Globus pallidus (tissue), 1 donor: ENCODE data around the gene MYOG.
A peak's percentile ranks its signal among the peaks of the same experiment; 100 is the strongest.

Experiments used
- DNase-seq: peaks from one replicate; pipeline ENCODE4 v3.0.0-alpha.2; 2015; ENCODE audit warnings: low spot score

The MYOG gene

DNA sequence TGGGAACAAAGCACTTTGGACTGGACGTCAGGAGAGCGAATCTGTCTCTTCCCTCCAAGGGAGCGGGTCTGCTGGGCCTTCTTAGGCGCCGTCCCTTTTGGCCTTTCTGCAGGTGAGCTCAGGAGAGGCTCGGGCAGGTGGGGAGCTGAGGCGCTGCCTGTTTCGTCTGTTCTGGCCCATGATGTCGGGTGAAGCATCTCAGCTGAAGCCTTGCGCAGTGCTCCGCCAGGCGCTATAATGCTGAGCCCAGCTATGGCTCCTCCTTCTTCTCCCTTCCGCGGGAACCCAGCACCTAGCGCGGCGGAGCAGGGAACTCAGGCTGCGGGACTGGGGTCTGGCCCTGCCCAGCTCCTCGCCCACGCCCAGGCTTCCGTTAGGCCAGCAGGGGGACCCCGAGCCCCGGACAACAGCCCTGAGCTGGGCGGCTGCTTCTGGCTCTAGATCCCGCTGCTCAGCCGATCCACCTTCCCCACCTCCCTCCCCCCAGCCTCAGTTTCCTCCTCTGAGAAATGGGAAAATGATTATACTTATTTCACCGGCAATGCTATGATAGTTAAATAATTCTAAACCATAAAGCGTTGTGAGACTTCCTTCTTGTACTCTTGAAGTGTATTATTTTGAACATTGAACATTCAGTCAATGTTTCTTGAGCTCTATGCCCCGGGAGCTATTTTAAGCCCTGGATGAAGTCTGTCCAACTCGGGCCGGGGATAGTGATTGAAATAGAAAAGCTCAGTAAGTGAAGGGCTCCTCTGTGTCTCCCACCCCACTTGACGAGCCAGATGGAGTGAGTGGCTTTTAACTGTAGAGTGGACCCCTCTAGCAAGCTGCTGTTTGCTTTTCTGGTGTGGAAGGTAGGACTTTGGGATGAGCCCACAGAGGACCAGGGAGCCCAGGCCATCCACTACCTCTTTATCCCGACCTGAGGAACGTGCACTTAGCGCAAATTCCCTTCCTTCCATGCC lies 32.1 kb upstream of the MYOG start:
- peak; percentile 68 for DNase-seq

DNA sequence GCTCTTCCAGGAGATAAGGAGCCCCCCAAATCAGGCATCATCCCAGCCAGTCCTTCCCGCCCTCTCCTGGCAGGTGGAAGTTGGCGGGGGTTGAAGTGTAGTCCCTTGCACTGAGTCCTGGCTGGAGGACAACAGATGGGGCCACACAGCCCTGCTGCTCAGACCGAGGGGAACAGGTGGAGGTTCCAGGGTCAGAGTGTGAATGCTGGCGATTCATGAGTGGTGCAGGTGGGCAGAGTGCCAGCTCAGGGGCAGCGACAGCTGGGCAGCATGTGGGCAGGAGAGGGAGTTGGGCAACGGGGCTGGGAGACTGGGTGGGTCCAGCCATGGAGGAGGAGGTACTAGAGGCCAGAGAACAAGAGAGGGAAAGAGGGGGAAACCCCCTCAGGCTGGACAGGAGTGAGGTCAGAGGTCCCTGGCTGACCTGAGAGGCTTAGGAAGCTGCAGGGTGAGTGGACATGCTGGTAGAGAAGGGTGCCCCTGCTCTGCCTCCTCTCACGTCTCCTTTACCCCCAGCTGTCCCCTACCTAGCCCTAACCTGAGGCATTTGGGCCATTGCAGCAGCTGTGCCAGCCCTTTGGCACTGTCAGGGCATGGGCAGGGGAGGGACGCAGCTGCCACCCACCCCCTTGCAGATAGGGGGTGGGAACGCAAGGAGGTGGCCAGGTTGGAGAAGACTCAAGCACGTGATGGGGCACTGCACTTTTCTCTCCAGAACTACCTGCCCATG lies 30.4 kb upstream of the MYOG start:
- no peak for DNase-seq

DNA sequence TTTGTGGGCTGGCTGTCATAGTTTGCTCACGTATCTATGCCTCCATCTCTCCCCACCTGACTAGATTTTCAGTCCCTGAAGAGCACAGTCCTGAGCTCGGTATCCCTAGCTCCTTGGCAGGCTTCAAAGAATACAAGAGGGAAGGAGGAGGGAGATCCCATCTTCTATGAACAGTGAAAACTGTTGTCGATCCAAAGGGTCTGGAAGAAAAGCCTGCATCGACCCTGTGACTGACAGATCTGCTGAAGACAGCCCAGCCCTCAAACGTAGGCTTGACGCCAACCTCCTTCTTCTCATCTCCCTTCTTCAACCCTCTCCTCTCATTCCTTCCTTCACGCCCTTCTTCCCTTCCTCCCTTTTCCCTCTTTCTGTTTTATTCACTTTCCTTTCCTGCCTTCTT lies 28.4 kb upstream of the MYOG start:
- DNase-seq: no peak

DNA sequence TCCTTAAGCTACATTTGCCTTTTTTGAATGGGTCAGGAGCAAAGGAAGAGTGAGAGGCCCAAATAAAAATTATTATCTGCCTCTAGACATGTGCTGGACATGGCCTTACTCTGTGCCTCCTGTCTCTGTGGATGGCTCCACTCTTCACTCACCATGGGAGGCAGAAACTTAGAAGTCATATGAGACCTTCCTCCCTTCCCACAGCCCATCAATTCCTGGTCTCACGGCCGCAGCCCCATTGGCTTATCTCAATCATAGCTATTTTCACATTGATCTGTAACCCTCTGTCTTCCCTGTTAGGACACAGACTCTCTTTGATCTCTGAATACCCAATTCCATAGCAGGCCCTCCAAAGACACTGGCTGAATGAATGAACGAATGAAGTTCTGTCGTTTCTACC lies 27.5 kb upstream of the MYOG start:
- no peak for DNase-seq

DNA sequence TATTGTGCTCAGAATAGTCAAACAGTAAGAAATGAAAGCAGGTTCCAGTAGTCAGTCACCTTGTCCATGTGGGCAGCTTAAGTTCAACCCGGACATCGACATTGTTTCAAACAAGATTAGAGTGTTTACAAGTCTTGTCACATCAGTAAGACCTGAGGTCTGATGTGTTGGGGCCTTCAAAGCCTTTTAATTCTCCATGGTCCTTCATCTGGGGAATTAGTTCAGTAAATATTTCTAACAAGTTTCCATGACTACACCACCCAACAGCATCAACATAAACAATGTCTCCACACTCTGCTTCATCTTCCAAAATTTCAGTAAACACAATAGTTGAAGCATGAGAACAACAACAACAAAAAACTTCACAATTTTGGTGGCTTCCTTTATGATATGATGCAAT lies 26.7 kb upstream of the MYOG start:
- DNase-seq: no peak

DNA sequence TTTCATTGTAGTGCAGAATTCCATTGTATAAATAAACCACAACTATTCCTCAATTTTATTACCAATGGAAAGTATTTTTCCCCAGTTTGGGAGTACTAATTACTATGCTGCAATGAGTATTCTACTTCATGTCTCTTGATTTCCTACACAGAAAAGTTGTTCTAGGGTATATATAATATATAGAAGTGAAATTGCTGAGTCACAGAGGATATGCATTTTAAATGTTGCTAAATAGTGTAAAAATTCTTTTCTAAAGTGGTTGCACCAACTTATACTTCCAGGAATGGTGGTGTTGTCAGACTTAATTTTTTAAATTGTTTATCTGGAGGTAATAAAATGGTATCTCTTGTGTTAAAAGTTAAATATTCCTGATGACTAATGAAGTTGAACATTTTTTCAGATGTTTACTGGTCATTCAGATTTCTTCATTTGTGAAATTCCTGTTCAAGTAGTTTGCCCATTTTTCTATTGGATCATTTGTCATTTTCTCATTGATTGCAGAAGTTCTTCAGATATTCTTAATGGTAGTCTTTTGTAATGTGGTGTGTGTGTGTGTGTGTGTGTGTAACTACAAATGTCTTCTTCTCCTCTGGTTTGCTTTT lies 19.1 kb upstream of the MYOG start:
- no peak for DNase-seq

DNA sequence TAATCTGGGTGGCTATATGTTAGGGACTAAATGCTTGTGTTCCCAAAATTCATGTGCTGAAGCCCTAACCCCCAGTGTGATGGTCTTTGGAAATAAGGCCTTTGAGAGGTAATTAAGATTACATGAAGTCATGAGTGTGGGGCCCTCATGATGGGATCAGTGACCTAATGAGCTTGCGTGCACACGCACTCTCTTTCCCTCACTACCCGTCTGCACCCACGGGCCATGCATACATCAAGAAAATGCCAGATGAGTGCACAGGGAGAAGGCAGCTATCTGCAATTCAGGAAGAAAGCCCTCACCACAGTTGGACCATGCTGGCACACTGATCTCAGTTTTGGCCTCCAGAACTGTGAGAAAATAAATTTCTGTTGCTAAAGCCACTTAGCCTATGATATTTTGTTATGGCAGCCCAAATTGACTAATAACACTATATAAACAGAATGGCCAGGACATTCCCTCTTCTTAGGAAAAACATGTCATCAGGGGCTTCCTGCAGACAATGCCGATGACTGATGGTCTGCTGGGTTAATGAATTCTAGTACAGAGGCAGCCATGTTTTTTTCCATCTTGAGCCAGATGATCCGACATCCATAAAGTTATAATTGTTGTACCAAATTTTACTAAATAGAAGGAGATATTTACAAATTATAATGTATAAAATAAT lies 18.1 kb upstream of the MYOG start:
- no peak for DNase-seq

DNA sequence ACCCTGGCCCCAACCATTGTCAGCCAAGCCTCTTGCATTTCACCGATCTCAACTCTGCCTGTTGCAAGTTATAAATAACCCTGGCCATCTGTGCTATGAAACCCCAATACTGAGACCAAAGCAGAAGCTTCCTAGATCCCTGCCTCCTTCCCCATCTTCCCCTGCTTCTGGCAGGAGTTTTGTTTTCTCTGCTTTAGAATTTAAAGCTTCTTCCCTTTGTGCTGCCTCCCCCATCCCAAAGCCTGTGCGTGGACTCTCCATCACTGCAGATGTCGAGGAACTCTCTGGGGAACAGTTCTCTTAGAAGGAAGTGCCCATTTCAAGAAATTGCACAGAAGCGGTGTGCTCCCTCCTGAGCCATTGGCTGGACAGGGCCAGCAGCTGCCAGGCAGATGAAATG lies 17.4 kb upstream of the MYOG start:
- no peak for DNase-seq

DNA sequence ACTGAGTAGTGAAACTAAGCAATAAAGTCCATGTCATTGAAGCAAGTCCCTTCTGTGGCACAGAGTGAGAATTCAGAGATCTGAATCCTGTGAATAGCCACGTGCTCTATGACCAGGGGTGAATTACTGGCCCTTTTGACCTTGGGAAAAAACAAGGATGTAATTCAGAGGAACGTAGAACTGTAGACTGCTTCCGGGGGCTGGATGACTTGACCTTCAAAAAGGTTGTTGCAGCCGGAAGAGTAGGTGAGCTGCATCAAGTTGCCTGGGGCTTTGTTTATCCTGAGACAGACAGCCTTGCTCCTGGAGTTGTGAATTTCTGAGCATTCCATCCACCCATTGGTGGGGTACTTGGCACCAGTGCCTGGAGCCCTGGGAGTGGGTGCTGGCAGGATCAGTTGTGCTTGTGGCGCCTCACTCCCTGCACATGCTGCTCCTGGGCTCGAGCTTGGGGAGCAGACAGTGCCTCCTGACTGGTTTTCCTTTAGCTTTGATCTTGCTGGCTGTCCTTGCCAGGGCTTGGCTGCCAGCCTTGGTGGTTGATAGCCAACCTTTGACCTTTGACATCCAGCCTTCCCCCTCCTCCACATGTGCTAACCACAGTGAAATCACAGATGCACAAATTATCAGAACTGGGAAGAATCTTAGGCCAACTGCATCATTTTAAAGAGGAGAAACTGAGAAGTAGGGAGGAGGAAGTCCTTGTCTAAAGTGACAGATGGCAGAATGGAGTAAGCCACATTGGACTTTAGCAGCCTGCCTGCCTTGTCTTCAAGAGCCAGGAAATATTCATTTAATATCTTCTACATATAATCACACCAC lies 16.2 kb upstream of the MYOG start:
- DNase-seq: no peak

DNA sequence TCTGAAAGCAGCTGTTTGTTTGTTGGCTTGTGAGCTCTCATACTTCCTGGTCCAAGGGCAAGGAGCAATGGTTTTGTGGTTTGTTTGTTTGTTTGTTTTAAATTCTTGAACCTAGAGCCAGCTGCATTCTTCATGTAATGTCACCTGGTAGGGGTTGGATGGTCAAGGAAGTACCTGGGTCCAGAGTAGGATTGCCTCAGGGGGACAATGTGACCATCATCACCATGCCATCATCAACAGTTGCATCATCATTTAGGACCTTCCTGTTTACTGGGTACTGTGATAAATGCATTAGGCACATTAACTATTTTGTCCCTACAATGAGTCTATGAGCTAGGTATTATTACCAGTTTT lies 14.7 kb upstream of the MYOG start:
- no peak for DNase-seq

DNA sequence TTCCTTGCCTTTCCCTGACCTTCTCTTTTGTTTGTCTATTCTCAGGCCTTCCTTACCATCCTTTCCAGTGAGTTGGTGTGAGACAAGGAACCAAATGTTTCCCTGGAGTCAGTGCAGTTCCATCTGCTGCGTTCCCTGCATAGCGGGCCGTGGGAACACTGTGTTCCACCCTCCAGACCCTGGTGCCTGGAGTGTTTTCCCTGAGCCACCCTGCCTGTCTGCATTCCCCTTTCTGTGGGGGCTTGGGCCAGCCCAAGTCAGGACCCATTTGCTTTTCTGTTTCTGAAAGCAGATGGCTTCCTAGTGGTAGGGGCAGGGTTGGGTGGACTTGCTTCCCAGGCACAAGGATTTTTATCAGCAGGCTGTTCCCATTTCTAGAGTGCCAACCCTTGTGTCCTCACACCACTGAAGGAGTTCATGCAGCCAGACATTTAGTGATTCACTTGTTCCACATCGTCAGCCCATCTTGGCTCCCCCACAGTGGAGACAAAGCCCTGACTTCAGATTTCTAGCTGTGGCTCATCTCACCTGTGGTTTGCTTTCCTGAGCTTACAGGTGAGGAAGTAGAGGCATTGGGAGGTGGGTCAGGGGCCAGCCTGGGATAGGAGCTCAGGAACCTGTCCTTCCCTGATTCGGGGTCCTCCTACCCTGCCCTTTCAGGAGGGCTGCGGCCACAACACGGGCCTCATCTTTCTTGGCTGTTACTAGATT lies 14.1 kb upstream of the MYOG start:
- DNase-seq: no peak

DNA sequence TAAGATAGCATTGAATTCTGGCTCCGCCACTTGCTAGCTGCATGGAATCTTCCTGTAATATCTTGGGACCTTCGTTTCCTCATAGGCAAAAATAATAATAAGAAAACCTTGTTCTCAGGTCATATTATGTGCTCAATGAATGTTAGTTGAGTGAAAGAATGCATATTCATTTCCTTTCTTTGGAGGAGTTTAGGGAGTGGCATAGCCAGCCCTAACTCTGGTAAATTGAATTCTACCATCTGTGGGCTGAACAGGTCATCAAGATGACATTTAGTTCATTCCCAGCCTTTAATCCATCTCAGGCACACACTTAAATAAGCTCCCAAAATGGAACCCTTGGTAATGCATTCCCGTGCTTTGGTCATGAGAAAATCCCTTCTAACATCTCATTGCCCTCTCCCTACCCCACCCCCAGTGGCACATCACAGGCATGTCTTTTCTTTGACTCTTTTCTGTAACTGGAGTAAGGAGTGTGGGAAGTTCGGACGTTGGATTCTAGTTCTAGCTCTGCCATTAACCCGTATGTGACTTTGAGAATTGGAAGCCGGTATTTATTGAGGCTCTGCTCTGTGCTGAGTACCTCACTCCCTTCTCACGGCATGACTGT lies 13.2 kb upstream of the MYOG start:
- DNase-seq: no peak

DNA sequence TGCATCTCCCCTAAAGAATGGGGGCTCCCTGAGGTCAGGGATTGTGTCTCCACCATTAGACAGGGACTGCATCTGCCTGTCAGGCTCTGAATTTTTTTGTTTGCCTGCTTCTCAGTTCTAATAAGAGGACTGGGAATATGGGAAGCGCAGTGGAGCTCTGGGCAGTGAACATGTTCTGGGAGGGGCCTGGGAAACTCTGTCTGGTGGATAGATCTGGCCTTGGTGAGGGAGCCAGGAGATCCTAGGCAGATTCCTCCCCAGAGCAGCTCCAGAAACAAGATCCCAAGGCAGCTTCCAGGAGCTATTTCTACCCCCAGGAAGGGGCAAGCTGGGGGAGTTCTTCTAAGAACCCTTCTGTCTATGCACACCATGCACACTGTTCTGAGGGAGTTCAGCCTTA lies 12.6 kb upstream of the MYOG start:
- DNase-seq: no peak

DNA sequence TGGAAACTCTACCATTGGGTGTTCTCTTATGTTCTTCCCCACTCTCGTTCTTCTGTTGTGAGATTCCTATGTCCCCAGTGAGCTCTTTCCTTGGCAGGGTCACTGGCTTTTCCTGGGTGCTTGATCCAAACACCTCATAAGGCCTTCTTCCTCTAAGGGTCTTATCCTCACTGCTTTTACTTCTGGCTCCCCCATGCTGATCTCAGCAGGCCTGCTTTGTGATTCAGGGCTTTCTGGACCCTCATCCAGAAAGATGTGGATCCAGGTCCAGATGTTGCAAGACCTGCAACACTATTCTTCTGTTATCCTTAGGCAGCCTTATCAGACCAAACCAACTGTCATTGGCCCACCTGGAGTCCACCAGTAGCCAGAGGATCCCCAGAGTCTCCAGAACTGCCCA lies 11.2 kb upstream of the MYOG start:
- DNase-seq: no peak

DNA sequence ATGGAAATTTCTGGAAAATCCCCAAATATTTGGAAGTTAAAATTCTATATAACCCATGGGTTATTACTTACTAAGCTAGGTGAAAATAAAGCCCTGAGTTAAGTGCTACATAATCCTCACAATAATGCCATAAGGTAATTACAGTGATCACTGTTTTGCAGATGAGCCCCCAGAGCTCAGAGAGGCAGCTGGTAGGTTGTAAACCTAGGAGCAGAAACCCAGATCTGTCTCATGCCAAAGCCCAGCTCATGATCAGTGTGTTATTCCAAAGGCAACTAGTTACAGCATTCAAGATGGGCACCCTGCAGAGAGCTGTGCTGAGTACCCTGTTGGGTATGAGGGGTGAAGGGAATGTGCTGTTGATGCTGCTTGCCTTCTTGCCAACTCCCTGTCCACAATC lies 10.8 kb upstream of the MYOG start:
- no peak for DNase-seq

DNA sequence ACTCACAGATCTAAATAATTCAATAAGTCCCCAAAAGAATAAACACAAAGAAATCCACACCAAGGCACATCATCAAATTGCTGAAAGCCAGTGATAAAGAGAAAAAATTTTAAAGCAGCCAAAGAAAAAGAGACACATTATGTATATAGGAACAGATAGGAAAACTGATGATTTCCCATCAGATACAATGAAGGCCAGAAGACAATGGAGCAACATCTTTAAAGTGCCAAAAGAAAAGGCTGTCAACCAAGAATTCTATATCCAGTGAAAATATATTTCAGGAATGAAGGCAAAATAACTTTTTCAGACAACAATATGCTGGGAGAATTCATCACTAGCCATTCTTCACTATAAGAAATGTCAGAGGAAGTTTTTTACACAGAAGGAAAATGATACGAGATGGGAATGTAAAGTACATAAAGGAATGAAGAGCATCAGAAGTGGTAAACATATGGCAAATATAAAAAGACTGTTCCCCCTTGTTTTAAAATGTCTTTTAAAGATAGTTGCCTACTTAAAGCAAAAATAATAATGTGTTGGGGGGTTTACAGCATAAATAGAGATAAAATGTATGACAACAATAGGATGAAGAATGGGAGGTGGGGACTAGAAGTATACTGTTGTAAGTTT lies 9.4 kb upstream of the MYOG start:
- DNase-seq: no peak

DNA sequence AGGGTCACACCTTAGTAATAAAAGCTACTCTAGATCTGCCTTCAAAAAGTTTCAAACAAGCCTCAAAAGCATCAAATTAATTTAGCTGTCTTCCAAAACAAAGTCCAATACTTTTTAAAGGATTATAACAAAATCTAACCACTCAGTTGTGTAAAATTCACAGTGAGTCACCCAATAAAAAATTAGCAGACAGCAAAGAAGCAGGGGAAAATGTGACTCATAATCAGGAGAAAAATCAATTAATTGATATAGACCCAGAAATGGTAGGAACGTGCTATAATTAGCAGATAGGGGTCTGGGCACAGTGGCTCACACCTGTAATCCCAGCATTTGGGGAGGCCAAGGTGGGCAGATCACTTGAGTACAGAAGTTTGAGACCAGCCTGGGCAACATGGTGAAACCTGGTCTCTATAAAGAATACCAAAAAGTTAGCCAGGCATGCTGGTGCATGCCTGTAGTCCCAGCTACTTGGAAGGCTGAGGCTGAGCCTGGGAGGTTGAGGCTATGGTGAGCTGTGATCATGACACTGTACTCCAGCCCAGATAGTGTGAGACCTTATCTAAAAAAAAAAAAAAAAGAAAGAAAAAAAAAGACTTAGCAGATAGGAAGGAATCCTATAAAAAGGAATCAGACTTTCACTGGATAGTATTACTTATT lies 8.1 kb upstream of the MYOG start:
- DNase-seq: no peak

DNA sequence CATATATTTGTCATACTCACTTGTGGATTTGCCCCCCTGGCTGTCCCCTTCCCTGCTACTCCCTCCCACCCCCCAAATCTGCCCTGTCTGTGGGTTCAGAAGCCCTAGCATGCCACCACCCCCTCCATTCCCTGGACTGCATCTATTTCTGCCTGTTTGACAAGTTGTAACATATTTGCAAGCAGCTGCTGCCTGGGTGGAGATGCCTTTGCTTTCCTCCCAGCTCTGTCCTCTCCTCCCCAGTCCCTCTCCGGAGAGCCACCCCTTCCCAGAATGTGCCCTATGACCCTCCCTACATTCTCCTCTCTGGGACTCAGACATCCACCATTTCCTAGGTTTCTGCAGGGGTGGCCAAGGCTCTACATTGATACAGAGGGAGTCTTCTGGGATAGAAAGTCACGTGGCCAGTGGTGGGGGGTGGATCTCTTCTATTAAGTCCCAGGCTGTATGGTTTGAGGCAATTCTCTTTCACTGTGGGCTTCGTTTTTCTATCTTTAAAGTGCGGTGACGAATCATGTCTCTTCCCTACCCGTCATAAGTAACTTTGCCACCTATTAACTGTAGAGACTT lies 6.0 kb upstream of the MYOG start:
- DNase-seq: no peak

DNA sequence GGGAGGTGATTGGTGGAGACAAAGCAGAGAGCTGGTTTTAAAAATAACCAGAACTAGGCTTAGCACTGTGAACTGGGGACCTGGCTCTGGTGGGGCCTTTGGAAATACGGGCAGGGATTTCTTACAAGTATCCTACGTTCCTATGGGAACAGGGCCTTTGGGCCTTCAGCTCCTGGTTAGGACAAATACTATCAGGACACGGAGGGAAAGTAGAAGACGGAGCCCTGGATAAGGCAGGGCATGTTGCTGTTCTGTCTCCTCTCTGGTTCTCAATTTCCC lies 5.3 kb upstream of the MYOG start:
- no peak for DNase-seq
